Stimulated activated CD4-positive, alpha-beta T cell treated with anti-CD3 and anti-CD28 coated beads, Interleukin-4, amount 100 ng/mL, for 4 hours (primary cell): Measurements from ENCODE around the gene EIF4ENIF1.
A peak's percentile ranks its signal among the peaks of the same experiment; 100 is the strongest.
"Not testable (repeated sequence)": the region's sequence is repeated elsewhere in the genome, so short reads cannot be mapped to it uniquely, and the experiment has no call there.

Experiments used
- DNase-seq, 2 experiments: peaks; one replicate each; pipeline ENCODE4 v3.0.0-alpha.2; 2020

Gene EIF4ENIF1

GRCh38 chr22:31442768-31443489 lies 46.7 kb downstream of the EIF4ENIF1 start:
- no peak for DNase-seq

DNA sequence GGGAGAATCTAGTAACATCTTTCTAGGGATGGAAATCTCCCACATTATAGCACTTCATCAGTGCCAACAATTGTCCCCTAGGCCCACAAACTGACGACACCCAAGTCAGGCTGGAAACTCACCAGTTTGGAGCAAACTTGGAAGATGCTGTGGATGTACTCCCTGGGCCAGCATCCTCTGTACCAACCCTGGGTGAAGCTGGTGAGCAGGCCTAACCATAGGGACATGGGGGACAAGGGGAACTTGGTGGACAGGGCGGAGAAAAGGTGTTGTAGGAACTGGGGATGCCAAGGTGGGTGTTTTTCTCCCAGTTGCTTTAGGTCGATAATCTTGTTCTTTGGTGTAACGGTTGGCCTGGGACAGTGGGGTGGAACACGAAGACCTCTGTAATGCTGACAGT lies 48.0 kb downstream of the EIF4ENIF1 start:
- no peak for DNase-seq

- no peak for DNase-seq
These were observed 49.0 kb downstream of the EIF4ENIF1 start for GRCh38 chr22:31440681-31441080.

- no peak for DNase-seq
These were observed 49.8 kb downstream of the EIF4ENIF1 start for GRCh38 chr22:31439808-31440207.

DNA sequence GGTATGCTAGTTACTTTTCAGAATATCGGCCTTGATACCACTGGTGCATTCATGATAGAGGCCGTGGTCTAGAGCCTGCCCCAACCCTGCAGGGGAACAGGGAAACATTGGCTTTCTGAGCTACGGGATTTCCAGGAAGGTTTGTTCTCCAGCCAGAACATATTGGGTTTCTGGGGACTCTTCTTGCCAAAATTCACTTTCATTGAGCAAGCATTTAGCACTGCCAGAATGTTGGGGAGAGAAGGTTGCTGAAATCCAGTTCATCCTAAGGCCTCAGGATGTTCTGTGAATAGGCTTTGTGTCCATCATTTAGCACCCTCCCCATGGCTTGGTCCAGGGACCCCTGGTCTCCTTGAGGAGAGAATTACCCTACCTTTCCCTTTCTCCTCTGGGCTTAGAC lies 53.5 kb downstream of the EIF4ENIF1 start:
- no peak for DNase-seq

DNA sequence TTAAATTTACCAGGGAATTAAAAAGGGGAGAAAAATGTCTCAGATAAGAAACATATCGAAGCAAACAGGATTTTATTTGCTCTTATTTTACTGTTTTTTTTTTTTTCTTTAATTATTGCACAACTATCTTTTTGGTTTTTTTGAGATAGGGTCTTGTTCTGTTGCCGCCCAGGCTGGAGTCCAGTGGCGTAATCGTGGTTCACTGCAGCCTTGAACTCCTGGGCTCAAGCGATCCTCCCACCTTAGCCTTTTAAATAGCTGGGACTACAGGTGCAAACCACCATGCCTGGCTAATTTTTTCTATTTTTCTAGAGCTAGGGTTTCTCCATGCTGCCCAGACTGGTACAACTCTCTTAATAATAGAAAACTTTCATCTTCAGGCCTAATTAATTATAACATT lies 57.7 kb downstream of the EIF4ENIF1 start:
- DNase-seq: no peak

DNA sequence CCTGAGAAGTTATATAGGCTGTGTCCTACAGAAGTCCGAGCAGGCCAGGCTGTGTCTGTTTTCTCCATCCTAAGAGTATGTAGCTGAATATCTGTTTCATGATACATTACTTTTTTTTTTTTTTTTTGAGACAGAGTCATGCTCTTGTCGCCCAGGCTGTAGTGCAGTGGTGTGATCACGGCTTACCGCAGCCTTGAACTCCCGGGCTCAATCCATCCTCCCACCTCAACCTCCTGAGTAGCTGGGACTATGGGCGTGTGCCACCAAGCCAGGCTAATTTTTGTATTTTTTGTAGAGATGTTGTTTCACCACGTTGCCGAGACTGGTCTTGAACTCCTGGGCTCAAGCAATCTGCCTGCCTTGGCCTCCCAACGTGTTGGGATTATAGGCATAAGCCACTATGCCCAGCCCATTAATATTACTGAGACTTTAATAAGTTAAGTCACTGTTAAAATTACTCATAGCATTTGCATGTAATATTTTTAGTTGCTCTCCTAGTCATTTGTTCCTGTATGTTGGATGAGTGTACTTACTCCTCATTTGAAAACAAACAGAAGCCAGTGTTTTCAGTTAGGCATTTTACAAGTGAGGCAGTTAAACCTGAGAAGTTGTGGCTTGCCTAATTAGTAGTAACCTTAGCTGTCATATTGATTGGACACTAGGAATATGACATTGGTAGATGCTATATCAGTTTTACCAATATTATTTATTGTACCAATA lies 64.2 kb downstream of the EIF4ENIF1 start:
- DNase-seq: no peak

- not testable (repeated sequence) for DNase-seq
These were observed 87.3 kb downstream of the EIF4ENIF1 start for GRCh38 chr22:31402350-31402749.

GRCh38 chr22:31400023-31400397 lies 89.6 kb downstream of the EIF4ENIF1 start:
- DNase-seq: no peak

DNA sequence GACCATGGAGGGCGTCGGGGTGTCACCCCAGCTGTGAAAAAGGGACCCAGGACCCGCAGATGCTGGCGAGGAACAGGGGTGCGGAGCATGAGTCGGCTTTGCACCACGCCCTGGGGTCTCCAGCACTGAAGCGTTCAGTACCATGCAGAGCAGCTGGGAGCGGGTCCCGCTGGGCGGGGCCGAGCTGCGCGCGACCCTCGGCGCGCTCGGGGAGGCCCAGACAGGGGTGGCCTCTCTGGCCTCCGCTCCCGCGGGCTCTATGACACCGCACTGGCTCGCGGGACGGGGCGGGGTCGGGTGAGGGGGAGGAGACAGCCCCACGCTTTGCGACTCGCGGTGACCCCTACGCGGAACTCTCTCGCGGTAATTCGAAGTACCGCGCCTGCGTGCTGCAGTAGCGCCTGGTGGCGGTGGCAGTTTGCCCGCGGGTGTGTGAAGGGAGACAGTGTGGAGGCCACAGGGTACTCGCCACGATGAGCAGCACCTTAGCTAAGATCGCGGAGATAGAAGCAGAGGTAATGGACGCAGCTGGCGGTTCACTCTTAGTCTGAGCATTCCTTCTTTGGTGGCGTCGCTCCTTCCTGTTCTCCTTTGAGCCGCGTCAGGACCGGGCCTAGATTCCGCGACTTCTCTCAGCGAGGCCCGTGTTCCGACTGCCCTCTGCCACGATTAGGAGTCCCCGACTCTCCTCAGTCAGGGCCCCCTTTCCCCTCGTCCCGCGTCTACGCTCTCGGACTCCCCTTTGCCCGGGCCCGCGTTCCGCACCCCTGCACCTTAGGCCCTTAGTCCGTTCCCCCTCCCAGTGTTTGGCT lies 90.2 kb downstream of the EIF4ENIF1 start, which contains the start of gene DRG1:
Gene DRG1 (plus strand): TSS at position 394 of the 812 bp plus-strand sequence. CDS start 80 bp downstream, at position 474.
- DNase-seq: peak; percentile 95 to 98

DNA sequence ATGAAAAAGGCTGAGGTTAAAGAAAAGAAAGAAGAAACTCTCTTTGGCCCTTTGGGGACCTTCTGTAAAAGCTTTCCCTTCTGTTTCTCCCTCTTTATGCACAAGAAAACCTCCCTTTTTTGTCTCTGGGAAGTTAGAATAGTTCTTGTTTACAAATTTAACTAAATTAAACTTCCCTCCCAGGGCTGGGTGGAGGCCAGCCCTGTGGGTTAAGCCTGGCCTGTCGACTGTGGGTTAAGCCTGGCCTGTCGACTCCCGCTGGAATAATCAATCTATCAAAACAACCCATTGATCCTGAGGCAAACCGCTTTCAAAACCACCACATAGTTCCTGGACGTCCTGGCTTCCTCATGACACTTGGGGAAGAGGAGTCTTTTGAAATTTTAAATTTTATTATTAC lies 91.4 kb downstream of the EIF4ENIF1 start:
- no peak for DNase-seq

DNA sequence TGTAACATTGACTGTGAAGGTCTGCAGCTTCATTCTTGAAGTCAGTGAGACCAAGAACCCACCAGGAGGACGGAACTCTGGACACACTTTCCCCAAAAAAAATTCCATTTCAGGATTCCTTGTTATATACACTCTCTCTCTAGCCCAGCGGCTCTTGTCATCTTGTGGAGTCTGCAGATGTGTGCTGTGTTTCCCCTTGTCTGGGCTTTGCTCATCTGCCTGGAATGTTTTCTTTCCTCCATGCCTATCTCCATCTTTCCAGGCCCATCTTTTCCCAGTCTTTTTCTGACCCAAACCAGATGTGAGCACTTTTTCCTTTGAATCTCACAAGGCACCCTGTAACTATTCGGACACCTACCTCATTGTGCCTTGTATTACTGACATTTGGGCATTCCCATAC lies 95.3 kb downstream of the EIF4ENIF1 start:
- no peak for DNase-seq

- DNase-seq: no peak
These were observed 95.7 kb downstream of the EIF4ENIF1 start for GRCh38 chr22:31393893-31394292.
